GM19043 (cell line): ENCODE measurements around the gene PIP5K1C.
"Not testable (repeated sequence)": the region's sequence is repeated elsewhere in the genome, so short reads cannot be mapped to it uniquely, and the experiment has no call there.

Source experiments
- ATAC-seq: cut with Tn5 transposase; IDR thresholded peaks from one replicate; pipeline ENCODE4 v1.9.1; 2021; ENCODE audit warnings: low read depth; ENCODE audit not compliant: unreplicated experiment

The PIP5K1C gene

GRCh38 chr19:3603121-3603811 is 97.0 kb downstream of the PIP5K1C start:
- ATAC-seq = no peak

- no peak for ATAC-seq
Measured at GRCh38 chr19:3601021-3601420, 99.2 kb downstream of the PIP5K1C start.

- no peak for ATAC-seq
Measured at GRCh38 chr19:3599776-3600187, 100.5 kb downstream of the PIP5K1C start.

- no peak for ATAC-seq
Measured at GRCh38 chr19:3595521-3596061, 104.7 kb downstream of the PIP5K1C start.

GRCh38 chr19:3593156-3593555 is 107.1 kb downstream of the PIP5K1C start:
- ATAC-seq = no peak

- ATAC-seq = no peak
Measured at GRCh38 chr19:3591876-3592613, 108.2 kb downstream of the PIP5K1C start.

GRCh38 chr19:3590991-3591659 is 109.1 kb downstream of the PIP5K1C start:
- no peak for ATAC-seq

- no peak for ATAC-seq
Measured at GRCh38 chr19:3589949-3590348, 110.3 kb downstream of the PIP5K1C start.

- ATAC-seq = no peak
Measured at GRCh38 chr19:3589439-3589838, 110.8 kb downstream of the PIP5K1C start.

- ATAC-seq = no peak
Measured at GRCh38 chr19:3586707-3587346, 113.4 kb downstream of the PIP5K1C start.

DNA sequence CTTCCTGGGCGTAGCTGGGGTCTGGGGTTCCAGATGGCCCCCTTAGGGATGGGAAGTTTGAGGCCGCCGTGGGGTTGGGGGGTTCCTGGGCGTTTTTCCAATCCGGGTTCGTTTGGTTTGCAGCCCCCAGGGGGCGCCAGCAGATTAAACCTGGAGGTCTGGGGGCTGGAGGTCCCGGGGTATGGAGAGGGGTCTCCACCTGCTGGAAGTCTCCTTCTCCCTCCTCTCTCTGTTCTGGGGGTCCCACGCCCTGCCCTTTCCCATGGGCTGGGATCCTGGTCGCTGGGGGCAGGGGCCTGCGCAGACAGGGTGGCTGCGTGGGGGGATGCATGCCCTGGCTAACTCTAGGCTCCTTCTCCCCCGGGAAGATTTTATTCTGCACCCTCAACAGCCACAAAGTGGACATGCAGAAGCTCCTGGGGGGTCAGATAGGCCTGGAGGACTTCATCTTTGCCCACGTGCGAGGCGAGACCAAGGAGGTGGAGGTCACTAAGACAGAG is 114.1 kb downstream of the PIP5K1C start:
- no peak for ATAC-seq

- no peak for ATAC-seq
Measured at GRCh38 chr19:3585301-3586126, 114.8 kb downstream of the PIP5K1C start, which contains the start of gene GIPC3. Gene GIPC3 (plus strand): TSS chr19:3585478. CDS start chr19:3585598, 120 bp downstream.

DNA sequence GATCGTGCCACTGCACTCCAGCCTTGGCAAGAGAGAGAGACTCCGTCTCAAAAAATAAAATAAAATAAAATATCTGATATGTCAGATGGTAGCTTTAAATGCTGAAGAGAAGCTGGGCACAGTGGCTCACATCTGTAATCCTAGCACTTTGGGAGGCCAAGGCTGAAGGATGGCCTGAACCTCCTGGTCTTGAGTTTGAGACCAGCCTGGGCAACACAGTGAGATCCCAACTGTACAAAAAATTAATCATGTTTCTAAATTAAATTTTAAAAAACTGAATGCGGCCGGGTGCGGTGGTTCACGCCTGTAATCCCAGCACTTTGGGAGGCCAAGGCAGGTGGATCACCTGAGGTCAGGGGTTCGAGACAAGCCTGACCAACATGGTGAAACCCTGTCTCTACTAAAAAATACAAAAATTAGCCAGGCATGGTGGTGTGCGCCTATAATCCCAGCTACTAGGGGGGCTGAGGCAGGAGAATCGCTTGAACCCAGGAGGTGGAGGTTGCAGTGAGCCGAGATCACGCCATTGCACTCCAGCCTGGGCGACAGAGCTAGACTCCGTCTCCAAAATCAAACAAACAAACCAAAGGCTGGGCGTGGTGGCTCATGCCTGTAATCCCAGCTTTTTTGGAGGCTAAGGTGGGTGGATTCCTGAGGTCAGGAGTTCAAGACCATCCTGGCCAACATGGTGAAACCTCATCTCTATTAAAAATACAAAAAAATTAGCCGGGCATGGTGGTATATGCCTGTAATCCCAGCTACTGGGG is 116.0 kb downstream of the PIP5K1C start:
- not testable (repeated sequence) for ATAC-seq

DNA sequence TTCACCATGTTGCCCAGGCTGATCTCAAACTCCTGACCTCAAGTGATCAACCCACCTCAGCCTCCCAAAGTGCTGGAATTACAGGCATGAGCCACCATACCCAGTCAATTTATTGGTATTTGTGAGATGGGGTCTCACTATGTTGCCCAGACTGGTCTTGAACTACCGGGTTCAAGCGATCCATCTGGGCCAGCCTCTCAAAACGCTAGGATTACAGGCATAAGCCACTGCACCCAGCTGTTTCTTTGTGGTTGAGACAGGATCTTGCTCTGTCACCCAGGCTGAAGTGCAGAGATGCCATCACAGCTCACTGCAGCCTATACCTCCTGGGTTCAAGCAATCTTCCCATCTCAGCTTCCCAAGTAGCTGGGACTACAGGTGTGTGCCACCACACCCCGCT is 118.5 kb downstream of the PIP5K1C start:
- ATAC-seq = not testable (repeated sequence)
